HG03196 (cell line): Measurements from ENCODE around the gene C2orf78.
"Not testable (repeated sequence)": the region's sequence is repeated elsewhere in the genome, so short reads cannot be mapped to it uniquely, and the experiment has no call there.

Source experiments
- ATAC-seq: cut with Tn5 transposase; IDR thresholded peaks from one replicate; pipeline ENCODE4 v1.9.1; 2021; ENCODE audit not compliant: unreplicated experiment

Gene C2orf78

GRCh38 chr2:73778867-73779466 lies 5.0 kb upstream of the C2orf78 start:
- ATAC-seq: not testable (repeated sequence)

GRCh38 chr2:73779467-73780236 lies 4.3 kb upstream of the C2orf78 start, which contains the start of gene DUSP11:
Gene DUSP11, minus strand, starts transcription at chr2:73780103. Its CDS starts 129 bp downstream, at chr2:73779974.
- peak; percentile 98 for ATAC-seq

- no peak for ATAC-seq
Measured at GRCh38 chr2:73780237-73780582, 3.8 kb upstream of the C2orf78 start.

GRCh38 chr2:73783402-73783801 lies 581 bp upstream of the C2orf78 start:
- not testable (repeated sequence) for ATAC-seq

GRCh38 chr2:73811878-73812277 lies 27.9 kb downstream of the C2orf78 start:
- ATAC-seq: no peak

GRCh38 chr2:73812635-73813034 lies 28.7 kb downstream of the C2orf78 start:
- ATAC-seq: no peak

- no peak for ATAC-seq
Measured at GRCh38 chr2:73818296-73818695, 34.3 kb downstream of the C2orf78 start.

- ATAC-seq: peak; percentile 59
Measured at GRCh38 chr2:73821227-73821626, 37.2 kb downstream of the C2orf78 start.

GRCh38 chr2:73821669-73822068 lies 37.7 kb downstream of the C2orf78 start:
- no peak for ATAC-seq

GRCh38 chr2:73822276-73822675 lies 38.3 kb downstream of the C2orf78 start:
- peak; percentile 72 for ATAC-seq

GRCh38 chr2:73822991-73823390 lies 39.0 kb downstream of the C2orf78 start:
- ATAC-seq: no peak

- no peak for ATAC-seq
Measured at GRCh38 chr2:73823416-73823815, 39.4 kb downstream of the C2orf78 start.

GRCh38 chr2:73823916-73824523 lies 40.0 kb downstream of the C2orf78 start:
- no peak for ATAC-seq

GRCh38 chr2:73825408-73825807 lies 41.4 kb downstream of the C2orf78 start:
- ATAC-seq: no peak

GRCh38 chr2:73827018-73827417 lies 43.0 kb downstream of the C2orf78 start:
- ATAC-seq: no peak

GRCh38 chr2:73827660-73828388 lies 43.8 kb downstream of the C2orf78 start:
- ATAC-seq: no peak

GRCh38 chr2:73828389-73828817 lies 44.4 kb downstream of the C2orf78 start:
- ATAC-seq: no peak

- peak; percentile 78 for ATAC-seq
Measured at GRCh38 chr2:73828818-73829570, 45.0 kb downstream of the C2orf78 start, which contains the start of gene STAMBP. Gene STAMBP, plus strand, starts transcription at chr2:73828961. Its CDS starts 1,896 bp downstream, at chr2:73830857.

- no peak for ATAC-seq
Measured at GRCh38 chr2:73830871-73831401, 47.0 kb downstream of the C2orf78 start.

- ATAC-seq: no peak
Measured at GRCh38 chr2:73832930-73833329, 48.9 kb downstream of the C2orf78 start.
